ENCODE data around the gene CXCL12. TPM values are rescaled to one million over a fixed set of nuclear protein-coding genes. Genes with fewer than 3 reads are reported as not detected.

Gene CXCL12
- total and polyA plus RNA-seq, 2 of the 13 experiments (the other 11 are each of a cell fraction or from before 2014, with no cell fraction given) = not detected

DNA sequence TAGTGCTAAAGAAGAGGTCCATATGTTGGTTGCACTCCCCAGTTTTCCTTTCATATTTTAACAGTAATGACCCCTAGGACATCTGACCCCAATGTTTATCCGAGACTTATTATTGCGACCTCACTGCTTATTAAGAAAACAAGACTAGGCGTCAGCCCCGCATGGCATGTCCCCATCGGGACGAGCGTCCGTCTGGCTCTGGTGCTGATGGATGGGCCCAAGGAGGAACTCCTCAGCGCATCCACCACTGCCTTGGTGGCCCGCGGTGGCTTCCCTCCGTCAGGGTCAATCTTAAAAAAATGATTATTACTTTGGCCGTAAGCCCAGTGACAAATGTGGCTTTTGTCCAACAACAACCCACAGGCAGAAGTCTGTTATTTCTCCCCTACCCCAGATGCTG is 40.1 kb upstream of the CXCL12 start (continued):
- TF ChIP-seq MYC (CRISPR knock-in tag; IDR thresholded peaks at IDR 0.05; ENCODE audit: borderline replicate concordance) = no peak

DNA sequence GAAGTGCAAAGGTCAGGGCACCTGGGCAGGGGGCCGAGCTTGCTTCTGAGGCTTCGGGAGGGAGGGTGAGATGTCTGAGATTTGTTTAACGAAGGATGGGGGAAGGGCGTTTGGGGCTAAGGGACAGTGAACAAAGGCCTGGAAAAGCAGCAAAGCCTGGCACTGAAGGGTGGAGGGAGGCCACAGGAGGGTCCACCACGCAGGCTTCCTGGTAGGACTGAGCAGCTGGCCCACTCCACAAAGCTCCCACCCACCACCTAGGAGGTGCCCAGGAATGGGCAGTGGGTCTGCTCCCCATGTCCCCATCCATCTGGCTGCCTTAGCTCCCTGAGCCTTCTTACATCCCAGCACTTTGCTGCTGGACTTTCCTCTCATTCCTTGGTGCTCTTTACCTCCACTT is 39.4 kb upstream of the CXCL12 start:
- POLR2A ChIA-PET = no interaction called here
- intact Hi-C loops (cut with micrococcal nuclease; ENCODE audit: unreplicated experiment) = no loop called here

DNA sequence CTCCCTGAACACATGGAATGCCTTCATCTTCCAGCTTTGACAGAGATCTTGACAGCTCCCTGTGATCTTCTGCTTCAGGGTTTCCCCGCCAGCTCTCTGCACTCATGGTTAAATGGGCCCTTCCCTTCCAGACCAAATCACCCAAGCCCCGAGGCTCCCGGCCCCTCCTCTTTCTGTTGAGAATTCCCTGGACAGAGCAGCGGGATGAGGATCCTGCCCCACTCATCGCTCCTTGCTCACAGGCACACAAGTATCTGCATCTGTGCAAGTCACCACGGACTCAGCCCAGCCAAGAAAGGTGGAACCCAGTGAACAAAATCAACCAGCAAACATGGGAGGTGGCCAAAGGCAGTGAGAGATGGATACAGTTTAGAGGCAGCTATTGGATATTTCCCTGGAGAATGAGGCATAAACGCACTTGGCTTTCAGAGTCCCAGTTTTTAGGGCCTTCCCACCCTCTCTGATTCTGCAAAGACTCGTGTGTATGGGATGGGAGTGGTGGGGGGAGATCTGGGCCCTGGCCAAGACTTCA is 37.7 kb upstream of the CXCL12 start:
- ChIA-PET CTCF (ENCODE audit: low intra/inter-chr PET ratio, low total read pairs) (no interaction called here), POLR2A (no interaction called here)
- DNase-seq (ENCODE audit: low spot score) (no peak), ATAC-seq (no peak), FAIRE-seq (no peak)
- no TSS peak for BruUV-seq (replicated peaks)
- Histone ChIP-seq H3K79me2 (ENCODE audit: insufficient read depth, low read length) (no peaks in the 10 kb centered on the region), H4K20me1 (ENCODE audit: insufficient read depth, low read length) (no peaks in the 10 kb centered on the region), H3K27ac (ENCODE audit: extremely low read length, insufficient read depth, low read length) (no peak overlapping the region), H2AFZ (ENCODE audit: low read length) (no peak overlapping the region), H3K4me2 (ENCODE audit: low read depth, low read length) (no peak overlapping the region), H3K27me3 (ENCODE audit: control insufficient read depth in 1 of 2, insufficient read depth in 2 of 2, low read length in 2 of 2) (no peaks in the 10 kb centered on the region; a peak in 1 of 5 replicates), H3K9ac (ENCODE audit: insufficient read depth, low read depth, low read length) (no peak overlapping the region), H3K9me3 (ENCODE audit: low read length) (no peaks in the 10 kb centered on the region), H3K4me1 (ENCODE audit: insufficient read depth, low read length) (no peaks in the 10 kb centered on the region), H3K36me3 (replicated peaks in 1 of 2; ENCODE audit: control insufficient read depth in 1 of 2, insufficient read depth in 2 of 2, low read length in 2 of 2) (no peaks in the 10 kb centered on the region), H3K4me3 (replicated peaks in 1 of 3; ENCODE audit: insufficient read depth in 1 of 3, low read depth in 2 of 3, low read length in 3 of 3) (no peak overlapping the region)
- WGBS (ENCODE audit: low lambda C conversion rate) = 17% methylated on average over 7 of the region's 8 CpGs
- TF ChIP-seq DR1 (CRISPR knock-in tag; IDR thresholded peaks at IDR 0.05) (no peak), SMAD1 (CRISPR knock-in tag; IDR thresholded peaks at IDR 0.05; ENCODE audit: borderline replicate concordance, low read depth) (no peak), SRSF4 (IDR thresholded peaks at IDR 0.05; ENCODE audit: low read depth, low read length, poor library complexity, severe bottlenecking) (no peak), SPEN (CRISPR knock-in tag; IDR thresholded peaks at IDR 0.05; ENCODE audit: low read depth) (no peak)
- TF ChIP-seq, protein P1, sequence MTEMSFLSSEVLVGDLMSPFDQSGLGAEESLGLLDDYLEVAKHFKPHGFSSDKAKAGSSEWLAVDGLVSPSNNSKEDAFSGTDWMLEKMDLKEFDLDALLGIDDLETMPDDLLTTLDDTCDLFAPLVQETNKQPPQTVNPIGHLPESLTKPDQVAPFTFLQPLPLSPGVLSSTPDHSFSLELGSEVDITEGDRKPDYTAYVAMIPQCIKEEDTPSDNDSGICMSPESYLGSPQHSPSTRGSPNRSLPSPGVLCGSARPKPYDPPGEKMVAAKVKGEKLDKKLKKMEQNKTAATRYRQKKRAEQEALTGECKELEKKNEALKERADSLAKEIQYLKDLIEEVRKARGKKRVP (CRISPR knock-in tag; IDR thresholded peaks at IDR 0.05) = no peak
- TF ChIP-seq, protein P2, sequence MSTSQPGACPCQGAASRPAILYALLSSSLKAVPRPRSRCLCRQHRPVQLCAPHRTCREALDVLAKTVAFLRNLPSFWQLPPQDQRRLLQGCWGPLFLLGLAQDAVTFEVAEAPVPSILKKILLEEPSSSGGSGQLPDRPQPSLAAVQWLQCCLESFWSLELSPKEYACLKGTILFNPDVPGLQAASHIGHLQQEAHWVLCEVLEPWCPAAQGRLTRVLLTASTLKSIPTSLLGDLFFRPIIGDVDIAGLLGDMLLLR (CRISPR knock-in tag; IDR thresholded peaks at IDR 0.05) = no peak
- in situ Hi-C loops (cut with HindIII; ENCODE audit: extremely low pct_ligation_motif_present, low pct_unique_long_range_greater_than_20kb) (no loop called here), intact Hi-C loops (cut with micrococcal nuclease; ENCODE audit: unreplicated experiment) (no loop called here)

More for the DNA sequence above, 39.4 kb upstream of the CXCL12 start:
- Histone ChIP-seq H3K4me1 (ENCODE audit: insufficient read depth, low read length) (no peaks in the 10 kb centered on the region), H3K9me3 (ENCODE audit: low read length) (no peaks in the 10 kb centered on the region), H2AFZ (ENCODE audit: low read length) (no peak overlapping the region), H3K9ac (ENCODE audit: insufficient read depth, low read depth, low read length) (no peak overlapping the region), H4K20me1 (ENCODE audit: insufficient read depth, low read length) (no peaks in the 10 kb centered on the region), H3K79me2 (ENCODE audit: insufficient read depth, low read length) (no peaks in the 10 kb centered on the region), H3K27me3 (ENCODE audit: control insufficient read depth in 1 of 2, insufficient read depth in 2 of 2, low read length in 2 of 2) (no peaks in the 10 kb centered on the region), H3K27ac (ENCODE audit: extremely low read length, insufficient read depth, low read length) (no peak overlapping the region), H3K36me3 (replicated peaks in 1 of 2; ENCODE audit: control insufficient read depth in 1 of 2, insufficient read depth in 2 of 2, low read length in 2 of 2) (no peaks in the 10 kb centered on the region), H3K4me2 (ENCODE audit: low read depth, low read length) (no peak overlapping the region), H3K4me3 (replicated peaks in 1 of 3; ENCODE audit: insufficient read depth in 1 of 3, low read depth in 2 of 3, low read length in 3 of 3) (no peak overlapping the region)
- in situ Hi-C loops (cut with HindIII; ENCODE audit: extremely low pct_ligation_motif_present, low pct_unique_long_range_greater_than_20kb) = no loop called here
- no peak for DNase-seq (ENCODE audit: low spot score)
- ATAC-seq = no peak
- no peak for TF ChIP-seq KMT2A (CRISPR knock-in tag; IDR thresholded peaks at IDR 0.05)
- TF ChIP-seq ZNF33A (CRISPR knock-in tag; IDR thresholded peaks at IDR 0.05; ENCODE audit: borderline replicate concordance) = no peak
- no peak for TF ChIP-seq NR2F1 (CRISPR knock-in tag; IDR thresholded peaks at IDR 0.05)
- TF ChIP-seq, protein P3, sequence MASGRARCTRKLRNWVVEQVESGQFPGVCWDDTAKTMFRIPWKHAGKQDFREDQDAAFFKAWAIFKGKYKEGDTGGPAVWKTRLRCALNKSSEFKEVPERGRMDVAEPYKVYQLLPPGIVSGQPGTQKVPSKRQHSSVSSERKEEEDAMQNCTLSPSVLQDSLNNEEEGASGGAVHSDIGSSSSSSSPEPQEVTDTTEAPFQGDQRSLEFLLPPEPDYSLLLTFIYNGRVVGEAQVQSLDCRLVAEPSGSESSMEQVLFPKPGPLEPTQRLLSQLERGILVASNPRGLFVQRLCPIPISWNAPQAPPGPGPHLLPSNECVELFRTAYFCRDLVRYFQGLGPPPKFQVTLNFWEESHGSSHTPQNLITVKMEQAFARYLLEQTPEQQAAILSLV (CRISPR knock-in tag; IDR thresholded peaks at IDR 0.05; ENCODE audit: borderline replicate concordance) = no peak
- no peak for TF ChIP-seq ETV6 (CRISPR knock-in tag; conservative IDR thresholded peaks at IDR 0.05)
- TF ChIP-seq ZBTB7B (CRISPR knock-in tag; IDR thresholded peaks at IDR 0.05) = no peak
- CTCF ChIA-PET (ENCODE audit: low intra/inter-chr PET ratio, low total read pairs) = no interaction called here
- no peak for FAIRE-seq
- 0% methylated on average over 5 of the region's 5 CpGs for WGBS (ENCODE audit: low lambda C conversion rate)
- BruUV-seq (replicated peaks) = no TSS peak

Data from HepG2 (cell line).